Activated T-cell treated with anti-CD3 and anti-CD28 coated beads, Interleukin-2, amount 50 U/mL, for 4 hours (primary cell): ENCODE measurements around the gene SYT1. TPM values are rescaled to one million over a fixed set of nuclear protein-coding genes. Genes with fewer than 3 reads are reported as not detected.
"Not testable (repeated sequence)": the region's sequence is repeated elsewhere in the genome, so short reads cannot be mapped to it uniquely, and the experiment has no call there.

ENCODE experiments used
- ATAC-seq, 2 donors: fragments of 200-7000 bp; cut with Tn5 transposase; one replicate each; pipeline ENCODE4 v1.10.0; 2021
- DNase-seq: peaks from one replicate; pipeline ENCODE4 v3.0.0-alpha.2; 2020
- H3K27me3 Mint-ChIP-seq: one replicate; pipeline ENCODE4 v1.8.0; 2021; ENCODE audit warnings: low read depth, mixed read lengths
- H3K36me3 Mint-ChIP-seq: one replicate; pipeline ENCODE4 v1.8.0; 2022; ENCODE audit warnings: mixed read lengths; ENCODE audit not compliant: insufficient read depth
- H3K4me1 Mint-ChIP-seq: one replicate; pipeline ENCODE4 v1.8.0; 2021; ENCODE audit warnings: low read depth, mixed read lengths
- H3K4me3 Mint-ChIP-seq: one replicate; pipeline ENCODE4 v1.8.0; 2021; ENCODE audit warnings: mild to moderate bottlenecking, moderate library complexity, mixed read lengths
- H3K9me3 Mint-ChIP-seq: one replicate; pipeline ENCODE4 v1.8.0; 2021; ENCODE audit warnings: mixed read lengths
- total RNA-seq, 3 donors: library from RNA; stranded (reverse); gene quantifications; one replicate each; pipeline ENCODE4 v1.2.1, GENCODE V29; 2021

SYT1 gene
- total RNA-seq, 3 donors from 2014 or later, result 0.16 TPM; not detected in 2

DNA sequence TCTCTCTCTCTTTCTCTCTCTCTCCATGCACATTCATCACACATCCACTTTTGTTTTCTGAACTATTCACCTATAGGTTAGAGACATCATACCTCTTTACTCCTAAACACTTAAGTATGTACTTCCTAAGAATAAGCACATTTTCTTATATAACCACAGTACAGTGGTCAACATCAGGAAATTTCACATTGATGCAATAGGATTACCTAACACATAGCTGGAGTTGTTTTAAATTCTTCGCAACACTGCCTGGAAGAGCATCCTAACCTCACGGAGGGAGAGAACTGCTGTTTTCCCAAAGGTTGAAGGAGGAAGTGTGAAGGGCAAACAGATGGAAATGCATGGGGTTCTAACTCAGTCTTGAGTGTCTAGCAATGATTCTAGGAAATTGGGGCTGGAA lies 159.2 kb downstream of the SYT1 start:
- Mint-ChIP-seq H3K27me3 (no peaks in the 10 kb centered on the region), H3K36me3 (no peaks in the 10 kb centered on the region), H3K4me3 (no peak overlapping the region), H3K4me1 (no peaks in the 10 kb centered on the region), H3K9me3 (no peaks in the 10 kb centered on the region)
- DNase-seq (no peak), ATAC-seq (no peak)

DNA sequence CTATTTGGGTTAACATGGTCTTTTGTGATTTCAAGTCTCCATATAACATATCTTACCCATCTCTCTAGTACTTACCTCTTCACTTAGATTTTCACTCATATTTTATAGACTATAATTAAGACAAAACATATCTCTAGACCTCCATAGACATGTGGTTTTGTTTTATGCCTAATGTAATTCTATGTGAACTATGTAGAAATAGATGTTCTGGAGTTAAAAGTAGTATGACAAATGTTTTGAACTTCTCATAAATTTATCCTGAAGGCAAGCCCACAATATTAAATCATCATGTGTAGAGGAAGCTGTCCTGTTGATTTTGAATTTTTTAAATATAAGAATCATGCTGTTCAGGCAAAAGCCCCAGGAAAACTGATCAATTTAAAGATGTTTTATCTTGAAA lies 169.2 kb downstream of the SYT1 start:
- ATAC-seq (no peak), DNase-seq (no peak)
- Mint-ChIP-seq H3K36me3 (no peaks in the 10 kb centered on the region), H3K27me3 (no peaks in the 10 kb centered on the region), H3K4me3 (no peak overlapping the region), H3K4me1 (no peaks in the 10 kb centered on the region), H3K9me3 (peaks cover 6% of the 10 kb centered on the region)

DNA sequence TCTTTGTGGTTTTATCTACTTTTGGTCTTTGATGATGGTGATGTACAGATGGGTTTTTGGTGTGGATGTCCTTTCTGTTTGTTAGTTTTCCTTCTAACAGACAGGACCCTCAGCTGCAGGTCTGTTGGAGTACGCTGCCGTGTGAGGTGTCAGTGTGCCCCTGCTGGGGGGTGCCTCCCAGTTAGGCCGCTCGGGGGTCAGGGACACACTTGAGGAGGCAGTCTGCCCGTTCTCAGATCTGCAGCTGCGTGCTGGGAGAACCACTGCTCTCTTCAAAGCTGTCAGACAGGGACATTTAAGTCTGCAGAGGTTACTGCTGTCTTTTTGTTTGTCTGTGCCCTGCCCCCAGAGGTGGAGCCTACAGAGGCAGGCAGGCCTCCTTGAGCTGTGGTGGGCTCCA lies 180.2 kb downstream of the SYT1 start:
- not testable (repeated sequence) for H3K27me3 Mint-ChIP-seq, H3K4me1 Mint-ChIP-seq, ATAC-seq, DNase-seq, H3K9me3 Mint-ChIP-seq, H3K4me3 Mint-ChIP-seq, H3K36me3 Mint-ChIP-seq

DNA sequence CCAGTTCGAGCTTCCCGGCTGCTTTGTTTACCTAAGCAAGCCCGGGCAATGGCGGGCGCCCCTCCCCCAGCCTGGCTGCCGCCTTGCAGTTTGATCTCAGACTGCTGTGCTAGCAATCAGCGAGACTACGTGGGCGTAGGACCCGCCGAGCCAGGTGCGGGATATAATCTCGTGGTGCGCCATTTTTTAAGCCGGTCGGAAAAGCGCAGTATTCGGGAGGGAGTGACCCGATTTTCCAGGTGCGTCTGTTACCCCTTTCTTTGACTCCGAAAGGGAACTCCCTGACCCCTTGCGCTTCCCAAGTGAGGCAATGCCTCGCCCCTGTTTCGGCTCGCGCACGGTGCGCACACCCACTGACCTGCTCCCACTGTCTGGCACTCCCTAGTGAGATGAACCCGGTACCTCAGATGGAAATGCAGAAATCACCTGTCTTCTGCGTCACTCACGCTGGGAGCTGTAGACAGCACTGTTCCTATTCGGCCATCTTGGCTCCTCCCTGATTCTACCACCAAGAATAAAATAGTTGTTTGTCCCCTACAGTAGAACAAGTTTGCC lies 180.7 kb downstream of the SYT1 start:
- H3K27me3 Mint-ChIP-seq, H3K4me1 Mint-ChIP-seq, H3K4me3 Mint-ChIP-seq, H3K9me3 Mint-ChIP-seq, ATAC-seq, DNase-seq, H3K36me3 Mint-ChIP-seq: not testable (repeated sequence)

DNA sequence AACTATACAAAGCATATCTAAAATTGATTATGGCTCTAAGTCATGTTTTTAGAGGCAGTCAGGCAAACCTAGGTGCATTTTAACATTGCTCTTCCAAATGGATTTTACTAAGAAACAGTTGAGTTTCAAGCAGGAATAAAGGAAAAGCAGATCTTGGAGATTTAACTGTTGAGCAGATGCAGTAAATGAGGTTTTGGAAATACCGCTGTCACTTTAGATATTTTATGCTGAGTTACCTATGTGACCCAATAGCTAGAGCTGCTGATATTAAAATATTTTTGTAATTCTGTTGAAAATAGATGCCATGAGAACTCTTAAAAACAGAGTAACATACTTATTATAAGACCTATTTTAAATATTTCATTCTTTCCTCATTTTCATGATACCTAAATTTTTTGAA lies 181.4 kb downstream of the SYT1 start:
- Mint-ChIP-seq H3K9me3 (no peaks in the 10 kb centered on the region), H3K4me3 (no peak overlapping the region), H3K36me3 (no peaks in the 10 kb centered on the region), H3K4me1 (no peaks in the 10 kb centered on the region), H3K27me3 (no peaks in the 10 kb centered on the region)
- DNase-seq, result no peak
- no peak for ATAC-seq

DNA sequence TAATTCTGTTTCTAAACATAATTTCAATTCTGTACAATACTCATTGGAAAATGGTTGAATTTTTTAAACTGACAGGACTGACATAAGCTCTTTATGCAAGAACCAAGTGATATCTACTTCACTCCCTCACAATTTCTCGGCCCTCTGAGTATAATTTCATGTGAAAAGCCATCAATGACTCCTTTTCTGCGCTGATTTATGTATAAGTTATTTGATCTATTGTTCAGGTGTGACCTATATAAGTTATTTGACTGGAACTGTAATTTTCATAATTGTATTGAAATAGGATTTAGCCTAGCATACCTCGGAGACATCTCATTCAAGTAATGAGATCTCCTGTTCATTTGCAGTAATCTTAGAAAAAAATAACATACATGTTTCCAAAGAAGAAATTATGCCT lies 184.4 kb downstream of the SYT1 start:
- no peaks in the 10 kb centered on the region for H3K9me3 Mint-ChIP-seq
- no peak overlapping the region for H3K4me3 Mint-ChIP-seq
- H3K36me3 Mint-ChIP-seq, result no peaks in the 10 kb centered on the region
- H3K27me3 Mint-ChIP-seq, result no peaks in the 10 kb centered on the region
- DNase-seq (no peak), ATAC-seq (no peak)
- H3K4me1 Mint-ChIP-seq, result no peaks in the 10 kb centered on the region

DNA sequence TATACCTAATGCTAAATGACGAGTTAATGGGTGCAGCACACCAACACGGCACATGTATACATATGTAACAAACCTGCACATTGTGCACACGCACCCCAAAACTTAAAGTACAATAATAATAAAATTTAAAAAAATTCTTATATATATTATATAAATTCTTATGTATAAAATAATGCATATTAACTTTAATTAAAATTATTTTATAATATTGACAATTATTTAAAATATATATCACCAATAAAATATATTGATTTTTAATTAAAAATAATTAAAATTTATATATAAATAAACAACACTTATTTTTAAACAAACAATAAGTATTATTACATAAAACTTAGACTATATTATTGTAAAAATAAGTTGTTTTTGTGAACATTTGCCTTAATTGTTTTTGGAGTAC lies 188.8 kb downstream of the SYT1 start:
- no peaks in the 10 kb centered on the region for H3K36me3 Mint-ChIP-seq
- DNase-seq (no peak), ATAC-seq (no peak)
- no peak overlapping the region for H3K4me3 Mint-ChIP-seq
- peaks cover 3% of the 10 kb centered on the region for H3K9me3 Mint-ChIP-seq
- no peaks in the 10 kb centered on the region for H3K27me3 Mint-ChIP-seq
- no peaks in the 10 kb centered on the region for H3K4me1 Mint-ChIP-seq

DNA sequence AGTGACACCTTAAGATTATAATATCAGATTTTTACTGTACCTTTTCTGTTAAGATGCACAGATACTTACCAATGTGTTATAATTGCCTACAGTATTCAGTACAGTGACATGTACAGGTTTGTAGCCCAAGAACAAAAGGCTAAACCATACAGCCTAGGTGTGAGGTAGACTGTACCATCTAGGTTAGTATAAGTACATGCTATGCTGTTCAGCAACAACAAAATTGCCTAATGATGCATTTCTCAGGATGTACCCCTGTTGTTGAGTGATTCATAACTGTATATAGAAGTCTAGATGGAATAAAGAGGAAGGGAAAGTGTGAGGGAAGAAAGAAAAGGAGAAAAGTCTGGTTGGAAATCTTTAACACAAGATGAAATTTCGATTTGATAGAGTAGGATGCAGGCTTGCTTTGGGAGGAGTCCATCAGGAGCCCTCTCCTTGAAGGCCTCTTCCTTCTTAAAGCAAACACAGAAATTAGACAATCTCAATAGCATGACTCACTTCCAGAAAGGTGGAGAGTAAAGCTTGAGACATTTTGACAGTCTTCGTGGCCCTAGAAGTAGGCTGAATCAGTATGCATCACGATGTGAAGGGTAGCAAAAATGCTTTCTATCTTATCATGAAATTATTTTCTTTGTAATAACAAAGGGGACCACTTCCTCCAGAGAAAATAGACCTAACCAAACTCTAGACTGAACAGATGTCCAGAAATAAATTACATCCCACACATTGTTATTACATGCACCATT lies 191.5 kb downstream of the SYT1 start:
- no peak for DNase-seq
- ATAC-seq, result no peak
- no peaks in the 10 kb centered on the region for H3K27me3 Mint-ChIP-seq
- peaks cover 3% of the 10 kb centered on the region for H3K9me3 Mint-ChIP-seq
- H3K4me3 Mint-ChIP-seq, result no peak overlapping the region
- H3K36me3 Mint-ChIP-seq, result no peaks in the 10 kb centered on the region
- H3K4me1 Mint-ChIP-seq, result no peaks in the 10 kb centered on the region

DNA sequence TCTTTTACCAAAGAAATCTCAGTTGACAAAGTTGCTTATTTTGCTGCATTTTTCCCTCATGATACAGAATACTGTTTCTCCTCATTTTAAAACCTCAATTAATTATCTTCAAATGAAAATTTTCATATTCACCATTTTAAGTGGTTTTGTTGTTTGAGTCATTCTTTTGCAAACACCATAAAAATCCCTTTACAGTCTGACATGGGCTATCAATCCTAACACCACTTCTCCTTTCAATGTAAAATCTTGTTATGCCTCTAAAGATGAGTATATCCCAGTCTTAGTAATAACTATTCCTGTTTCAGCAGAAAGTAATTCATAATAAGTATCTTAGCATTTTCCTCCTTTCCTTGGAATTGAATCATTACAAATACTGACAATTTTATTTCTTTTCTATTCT lies 192.2 kb downstream of the SYT1 start:
- Mint-ChIP-seq H3K27me3 (no peaks in the 10 kb centered on the region), H3K36me3 (no peaks in the 10 kb centered on the region), H3K4me3 (no peak overlapping the region), H3K9me3 (peaks cover 3% of the 10 kb centered on the region), H3K4me1 (no peaks in the 10 kb centered on the region)
- no peak for DNase-seq
- no peak for ATAC-seq

DNA sequence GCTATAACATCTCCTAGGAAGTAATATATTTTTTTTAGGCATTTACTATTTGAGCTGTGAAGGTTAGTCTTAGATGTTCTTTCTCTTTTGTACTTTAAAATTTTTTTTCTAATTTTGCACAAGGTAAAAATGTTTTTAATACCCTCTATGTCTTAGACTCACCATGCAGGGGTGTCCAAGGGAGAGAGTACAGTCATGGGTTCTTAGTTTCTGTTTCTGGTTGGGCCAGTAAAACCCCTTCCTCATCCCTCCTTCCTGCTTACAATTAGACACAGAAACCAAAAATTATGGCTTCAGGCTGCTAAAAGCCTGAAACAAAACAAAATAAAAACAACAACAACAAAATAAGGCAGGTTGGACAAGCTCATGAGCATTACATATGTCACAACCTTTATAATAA lies 193.0 kb downstream of the SYT1 start:
- Mint-ChIP-seq H3K27me3 (no peaks in the 10 kb centered on the region), H3K4me1 (no peaks in the 10 kb centered on the region), H3K4me3 (no peak overlapping the region), H3K9me3 (peaks cover 3% of the 10 kb centered on the region), H3K36me3 (no peaks in the 10 kb centered on the region)
- no peak for ATAC-seq
- no peak for DNase-seq

DNA sequence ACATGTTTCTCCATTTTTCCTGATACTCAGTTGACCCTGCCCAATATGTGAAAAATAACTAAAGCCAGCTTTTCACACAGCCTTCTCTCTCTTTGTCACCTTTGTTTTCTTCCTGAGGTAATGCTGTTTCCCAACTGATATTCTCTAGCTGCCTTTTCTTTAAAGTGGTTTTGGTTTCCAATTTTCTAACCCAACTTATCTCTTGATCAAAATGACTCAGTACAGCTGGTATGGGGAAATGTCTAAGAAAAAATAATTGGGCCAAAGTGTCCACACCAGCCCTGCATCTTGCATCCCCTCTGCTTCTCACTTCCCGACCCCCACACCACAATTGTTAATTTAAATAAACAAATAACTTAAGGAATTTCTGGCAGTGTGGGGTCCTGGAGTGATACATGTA lies 193.8 kb downstream of the SYT1 start:
- Mint-ChIP-seq H3K36me3 (no peaks in the 10 kb centered on the region), H3K27me3 (no peaks in the 10 kb centered on the region), H3K9me3 (peaks cover 3% of the 10 kb centered on the region), H3K4me1 (no peaks in the 10 kb centered on the region), H3K4me3 (no peak overlapping the region)
- DNase-seq (no peak), ATAC-seq (no peak)

DNA sequence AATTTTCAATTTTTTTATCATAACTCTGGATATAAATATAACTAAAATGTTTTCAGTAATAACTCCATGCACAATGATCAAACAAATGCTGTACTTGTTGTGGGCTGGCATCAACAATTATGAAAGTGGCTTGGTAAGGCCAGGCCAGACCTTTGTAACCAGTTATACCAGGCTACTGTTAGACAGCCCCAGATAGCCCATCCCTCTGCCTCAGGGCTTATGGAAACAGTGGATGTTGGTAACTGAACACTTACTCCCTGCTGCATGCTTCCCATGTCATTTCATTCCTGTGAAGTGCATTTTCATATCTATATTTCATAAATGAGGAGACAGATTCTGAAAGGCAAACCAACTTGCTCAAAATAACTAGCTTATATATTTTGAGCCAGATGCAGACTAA lies 195.0 kb downstream of the SYT1 start:
- H3K36me3 Mint-ChIP-seq, result no peaks in the 10 kb centered on the region
- no peaks in the 10 kb centered on the region for H3K27me3 Mint-ChIP-seq
- no peak overlapping the region for H3K4me3 Mint-ChIP-seq
- DNase-seq (no peak), ATAC-seq (no peak)
- H3K9me3 Mint-ChIP-seq, result peaks cover 8% of the 10 kb centered on the region
- H3K4me1 Mint-ChIP-seq, result no peaks in the 10 kb centered on the region

DNA sequence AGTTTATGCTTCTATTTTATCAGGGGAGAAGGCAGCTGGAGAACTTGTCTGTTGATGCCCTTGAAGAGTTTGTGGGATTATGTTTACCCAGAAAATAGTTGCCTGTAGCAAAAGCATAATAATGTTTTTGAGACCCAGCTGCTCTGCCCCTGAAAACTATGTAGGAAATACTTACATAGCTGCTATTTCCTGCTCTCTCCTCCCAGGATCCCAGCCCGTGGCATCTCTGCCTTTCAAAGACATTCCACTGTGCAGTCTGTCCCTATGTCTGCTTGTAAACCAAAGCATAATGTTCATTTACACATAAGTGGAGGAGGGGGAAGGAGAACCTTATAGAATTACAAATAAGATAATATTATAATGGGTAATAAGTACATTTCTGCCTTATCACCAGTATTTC lies 198.7 kb downstream of the SYT1 start:
- Mint-ChIP-seq H3K4me1 (no peaks in the 10 kb centered on the region), H3K36me3 (no peaks in the 10 kb centered on the region), H3K27me3 (no peaks in the 10 kb centered on the region), H3K9me3 (peaks cover 5% of the 10 kb centered on the region), H3K4me3 (no peak overlapping the region)
- no peak for DNase-seq
- ATAC-seq, result no peak

DNA sequence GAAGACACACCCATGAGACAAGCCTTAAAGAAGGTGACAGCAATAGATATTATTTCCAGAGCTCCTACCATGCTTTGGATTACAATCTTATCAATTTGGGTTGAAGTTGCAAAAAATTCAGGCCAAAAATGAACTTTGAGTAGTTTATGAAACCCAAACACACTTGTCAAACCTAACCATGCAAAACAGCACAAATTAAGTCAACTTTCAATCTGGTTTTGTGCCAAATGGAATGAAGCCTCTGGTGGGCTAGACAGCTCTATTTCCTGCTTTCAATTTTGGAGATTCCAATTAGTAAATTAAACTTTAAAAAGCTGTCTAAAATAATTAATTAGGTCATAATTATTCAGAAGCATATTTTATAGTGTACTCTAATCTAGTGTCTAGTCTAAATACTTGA lies 203.4 kb downstream of the SYT1 start:
- Mint-ChIP-seq H3K9me3 (peaks cover 5% of the 10 kb centered on the region), H3K4me3 (no peak overlapping the region), H3K27me3 (no peaks in the 10 kb centered on the region), H3K4me1 (no peaks in the 10 kb centered on the region), H3K36me3 (no peaks in the 10 kb centered on the region)
- DNase-seq (no peak), ATAC-seq (no peak)

DNA sequence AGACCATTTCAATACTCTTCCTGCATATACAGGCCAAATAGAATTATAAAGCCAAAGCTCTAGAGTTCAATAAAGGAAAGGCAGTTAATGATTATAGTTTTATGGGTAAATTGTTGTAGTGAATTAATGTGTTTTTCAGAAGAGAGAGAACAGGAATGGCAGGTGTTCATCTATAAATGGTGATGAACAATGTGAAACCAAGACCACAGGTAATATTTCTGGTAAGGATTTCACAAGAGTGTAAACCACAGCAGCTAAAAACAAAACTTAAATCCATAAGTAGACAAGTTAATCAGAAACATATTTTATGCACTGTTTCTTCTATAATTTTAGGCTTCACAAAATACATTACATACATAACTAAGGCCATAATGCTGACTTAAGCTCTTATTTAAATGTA lies 204.4 kb downstream of the SYT1 start:
- peaks cover 2% of the 10 kb centered on the region for H3K9me3 Mint-ChIP-seq
- DNase-seq (no peak), ATAC-seq (no peak)
- H3K36me3 Mint-ChIP-seq, result no peaks in the 10 kb centered on the region
- H3K27me3 Mint-ChIP-seq, result no peaks in the 10 kb centered on the region
- H3K4me3 Mint-ChIP-seq, result no peak overlapping the region
- no peaks in the 10 kb centered on the region for H3K4me1 Mint-ChIP-seq
